Brain microvascular endothelial cell (primary cell): ENCODE results near the gene PYROXD2.

Experiments used
- DNase-seq: peaks from one replicate; pipeline ENCODE4 v3.0.0-alpha.2; 2020
- H3K27ac ChIP-seq: fragments of 250-450 bp; sonication (Bioruptor Pico); 2 replicates; pipeline ENCODE4 v1.5.1; 2020; ENCODE audit warnings: mild to moderate bottlenecking, moderate library complexity
- H3K27me3 ChIP-seq: fragments of 250-450 bp; sonication (Bioruptor Pico); replicated peaks from 2 replicates; pipeline ENCODE4 v1.5.1; 2020; ENCODE audit warnings: mild to moderate bottlenecking
- H3K36me3 ChIP-seq: fragments of 250-450 bp; sonication (Bioruptor Pico); replicated peaks from 2 replicates; pipeline ENCODE4 v1.5.1; 2020; ENCODE audit warnings: mild to moderate bottlenecking
- H3K4me3 ChIP-seq: 2 replicates; pipeline ENCODE4 v1.5.1; 2011; ENCODE audit warnings: low read depth, mild to moderate bottlenecking, control low read depth, low read length, moderate library complexity
- in situ Hi-C: cut with HindIII; loops from 2 replicates; pipeline ENCODE4 v1.10.0; 2017; ENCODE audit warnings: low sequenced_read_pairs, low pct_ligation_motif_present
- TF ChIP-seq, protein P1 (sequence below): IDR thresholded peaks from 2 replicates; pipeline ENCODE4 v1.5.1; 2011; ENCODE audit warnings: low read depth, mild to moderate bottlenecking, moderate library complexity, low read length, control low read depth, inconsistent platforms; ENCODE audit errors: missing control alignments

Gene PYROXD2

DNA sequence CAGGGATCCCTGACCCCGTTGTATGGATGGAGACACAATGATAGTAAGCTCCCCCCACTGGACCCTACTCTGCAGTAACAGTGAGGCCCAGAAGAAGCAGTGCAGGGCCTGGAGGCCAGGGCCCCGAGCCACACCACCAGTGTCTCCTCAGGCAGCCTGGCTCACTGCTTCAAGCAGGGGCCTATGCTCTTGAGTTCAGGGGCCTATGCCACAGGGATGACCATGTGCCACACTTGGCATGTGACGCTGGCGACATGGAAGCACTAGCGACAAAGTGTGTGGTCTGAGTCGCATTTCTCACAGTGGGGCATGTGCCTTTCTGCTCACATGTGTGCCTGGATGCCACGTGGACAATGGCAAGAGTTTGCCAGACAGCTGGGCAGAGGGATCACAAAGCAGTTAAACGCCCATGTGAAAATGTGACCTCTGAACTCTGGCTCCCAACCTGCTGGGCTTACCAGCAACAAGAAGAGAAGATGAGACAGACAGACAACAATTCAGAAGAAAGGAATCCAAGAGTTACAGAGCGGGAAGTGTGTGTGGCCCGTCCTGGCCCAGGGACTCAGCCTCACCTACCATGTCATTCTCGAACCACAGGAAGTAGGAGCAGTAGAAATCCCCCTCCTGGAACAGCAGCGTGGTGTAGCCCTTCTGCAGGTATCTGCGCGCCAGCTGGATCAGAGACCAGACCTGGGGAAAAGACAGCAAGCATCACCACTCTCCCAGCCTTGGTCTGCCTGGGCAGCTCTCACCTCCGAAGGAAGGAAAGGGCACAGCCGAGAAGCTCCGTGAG is 4.7 kb upstream of the PYROXD2 start:
- no peaks in the 10 kb centered on the region for H3K36me3 ChIP-seq
- DNase-seq = no peak
- H3K27ac ChIP-seq = no peak overlapping the region
- H3K27me3 ChIP-seq = no peaks in the 10 kb centered on the region
- H3K4me3 ChIP-seq = no peak overlapping the region
- in situ Hi-C loops = no loop called here
- TF ChIP-seq, protein P1, sequence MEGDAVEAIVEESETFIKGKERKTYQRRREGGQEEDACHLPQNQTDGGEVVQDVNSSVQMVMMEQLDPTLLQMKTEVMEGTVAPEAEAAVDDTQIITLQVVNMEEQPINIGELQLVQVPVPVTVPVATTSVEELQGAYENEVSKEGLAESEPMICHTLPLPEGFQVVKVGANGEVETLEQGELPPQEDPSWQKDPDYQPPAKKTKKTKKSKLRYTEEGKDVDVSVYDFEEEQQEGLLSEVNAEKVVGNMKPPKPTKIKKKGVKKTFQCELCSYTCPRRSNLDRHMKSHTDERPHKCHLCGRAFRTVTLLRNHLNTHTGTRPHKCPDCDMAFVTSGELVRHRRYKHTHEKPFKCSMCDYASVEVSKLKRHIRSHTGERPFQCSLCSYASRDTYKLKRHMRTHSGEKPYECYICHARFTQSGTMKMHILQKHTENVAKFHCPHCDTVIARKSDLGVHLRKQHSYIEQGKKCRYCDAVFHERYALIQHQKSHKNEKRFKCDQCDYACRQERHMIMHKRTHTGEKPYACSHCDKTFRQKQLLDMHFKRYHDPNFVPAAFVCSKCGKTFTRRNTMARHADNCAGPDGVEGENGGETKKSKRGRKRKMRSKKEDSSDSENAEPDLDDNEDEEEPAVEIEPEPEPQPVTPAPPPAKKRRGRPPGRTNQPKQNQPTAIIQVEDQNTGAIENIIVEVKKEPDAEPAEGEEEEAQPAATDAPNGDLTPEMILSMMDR = no peak

DNA sequence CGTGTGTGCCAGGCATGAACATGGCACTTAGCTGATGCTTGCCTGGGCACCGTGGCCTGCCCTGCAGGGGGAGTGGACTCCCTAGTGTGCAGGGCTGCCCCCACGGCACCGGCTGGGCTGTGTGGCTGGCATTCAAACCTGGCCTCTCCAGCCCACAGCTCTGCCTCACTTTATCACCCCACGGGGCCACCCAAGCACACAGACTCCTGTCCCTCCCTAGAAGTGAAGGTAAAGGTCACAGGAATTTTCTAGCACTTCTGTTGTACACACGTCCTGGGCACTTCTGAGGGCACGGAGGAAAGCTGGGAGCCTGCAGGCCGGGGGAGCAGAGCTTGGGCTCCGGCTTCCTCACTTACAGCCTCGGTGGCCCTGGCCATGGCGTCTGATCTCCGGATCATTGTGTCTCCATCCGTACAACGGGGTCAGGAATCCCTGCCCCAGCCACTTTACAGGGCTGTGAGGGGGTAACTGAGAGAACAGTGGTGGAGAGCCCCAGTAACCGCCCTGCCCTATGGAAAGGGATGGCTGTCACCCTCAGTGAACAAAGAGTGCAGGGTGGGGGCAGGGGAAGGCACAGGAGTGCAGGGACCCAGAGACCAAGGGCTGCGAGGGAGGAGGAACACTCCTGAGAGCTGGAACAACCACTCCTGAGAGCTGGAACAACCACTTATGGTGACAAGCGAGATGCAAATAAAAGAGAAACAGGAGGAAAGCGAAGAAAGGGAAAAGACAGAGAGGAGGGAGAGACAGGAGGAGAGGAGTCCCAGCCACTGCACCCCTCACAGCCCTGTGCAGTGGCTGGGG is 3.9 kb upstream of the PYROXD2 start:
- Histone ChIP-seq H3K36me3 (no peaks in the 10 kb centered on the region), H3K4me3 (no peak overlapping the region), H3K27me3 (no peaks in the 10 kb centered on the region), H3K27ac (no peak overlapping the region)
- in situ Hi-C loops = no loop called here
- no peak for DNase-seq
- TF ChIP-seq, protein P1 = no peak

DNA sequence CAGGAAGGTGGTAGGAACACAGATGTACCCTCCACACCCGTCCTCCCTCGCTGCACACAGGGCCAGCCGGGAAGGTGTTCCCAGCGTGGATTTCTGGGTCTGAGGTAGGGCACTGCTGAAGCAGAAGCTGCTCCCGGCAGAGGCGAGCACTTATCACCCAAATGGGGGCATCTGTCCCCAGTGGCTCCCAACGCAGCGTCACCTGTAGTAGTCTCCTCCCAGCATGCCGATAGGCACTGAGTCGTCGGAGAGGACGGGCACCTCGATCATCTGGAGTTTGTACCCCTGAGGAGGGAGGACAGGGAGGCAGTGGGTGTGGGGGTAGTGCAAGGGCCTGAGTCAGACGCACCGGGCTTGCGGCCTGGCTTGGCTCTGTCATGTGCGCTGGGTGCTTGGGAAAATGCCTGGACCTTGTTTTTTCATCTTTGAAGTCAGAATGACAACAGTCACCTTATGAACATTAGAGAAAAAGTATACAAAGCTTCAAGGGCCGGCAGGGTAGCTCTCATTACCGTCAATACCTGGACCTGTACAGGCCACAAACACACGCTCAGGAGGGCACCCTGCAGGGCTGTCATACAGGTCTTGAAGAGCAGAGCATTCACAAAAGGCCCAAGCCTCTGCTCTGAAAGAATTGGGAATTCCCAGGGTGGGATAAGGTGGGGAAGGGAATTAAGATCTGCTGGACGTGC is 3.1 kb upstream of the PYROXD2 start:
- TF ChIP-seq, protein P1 = no peak
- no peak for DNase-seq
- no peaks in the 10 kb centered on the region for H3K36me3 ChIP-seq
- in situ Hi-C loops = no loop called here
- no peak overlapping the region for H3K27ac ChIP-seq
- H3K27me3 ChIP-seq = no peaks in the 10 kb centered on the region
- no peak overlapping the region for H3K4me3 ChIP-seq

DNA sequence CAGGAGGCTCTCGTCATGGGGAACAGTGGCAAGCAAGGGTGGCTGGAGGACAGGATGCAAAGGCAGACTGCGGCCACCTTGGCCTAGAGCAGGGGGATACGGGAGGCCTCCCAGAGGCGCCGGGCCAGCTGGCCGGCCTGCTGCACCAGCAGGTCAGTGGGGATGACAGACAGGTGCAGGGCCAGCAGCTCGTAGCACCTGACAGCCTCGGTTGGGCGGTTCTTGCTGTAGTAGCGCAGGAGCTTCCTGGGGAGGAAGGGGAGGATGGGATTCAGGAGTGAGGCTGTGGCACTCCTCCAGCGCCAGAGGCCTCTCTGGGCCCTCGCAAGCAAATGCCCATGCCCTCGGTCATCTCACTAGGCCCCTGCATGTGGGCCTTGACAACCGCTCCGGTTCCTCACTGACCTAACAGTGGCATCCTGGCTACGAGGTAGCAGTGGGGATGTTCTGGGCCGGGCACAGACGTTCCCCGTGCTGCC is 2.5 kb upstream of the PYROXD2 start:
- no peak overlapping the region for H3K27ac ChIP-seq
- in situ Hi-C loops = no loop called here
- no peak overlapping the region for H3K4me3 ChIP-seq
- no peaks in the 10 kb centered on the region for H3K36me3 ChIP-seq
- H3K27me3 ChIP-seq = no peaks in the 10 kb centered on the region
- no peak for DNase-seq
- TF ChIP-seq, protein P1 = no peak

DNA sequence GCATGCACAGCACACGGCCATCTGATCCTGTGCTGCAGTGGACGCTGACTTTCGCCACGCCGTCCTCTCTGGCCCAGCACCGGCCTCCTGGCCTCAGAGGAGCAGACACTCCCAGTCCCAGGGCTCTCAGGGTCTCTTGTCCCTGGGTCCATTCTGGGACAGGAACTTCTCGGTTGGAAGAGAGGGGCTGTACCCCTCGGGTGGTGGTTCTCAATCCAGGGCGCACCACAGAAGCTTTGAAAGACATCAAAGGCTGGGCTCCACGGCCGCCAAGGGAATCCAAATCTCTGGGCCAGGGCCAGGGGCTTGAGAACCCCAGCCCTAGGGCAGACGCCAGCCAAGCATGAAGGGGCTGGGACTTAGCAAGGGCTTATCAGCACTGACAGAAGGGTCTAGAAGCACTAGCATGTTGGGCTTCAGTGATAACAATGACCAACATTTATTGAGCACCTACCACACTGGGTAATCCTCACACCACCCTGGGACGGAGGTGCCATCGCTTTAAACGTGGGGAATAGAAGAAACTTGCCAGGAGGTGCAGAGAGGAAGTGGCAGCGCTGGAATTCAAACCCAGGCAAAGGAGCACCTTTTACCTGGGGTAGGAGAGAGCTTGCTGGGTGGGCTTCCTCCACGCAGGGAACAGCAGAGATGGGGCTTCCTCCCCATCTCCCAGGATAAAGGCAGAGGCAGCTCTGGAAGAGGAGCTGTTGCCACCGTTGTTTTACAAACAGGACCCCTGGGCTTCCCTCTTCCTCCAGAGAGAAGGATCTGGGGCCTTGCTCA is 1.8 kb upstream of the PYROXD2 start:
- Histone ChIP-seq H3K27me3 (no peaks in the 10 kb centered on the region), H3K27ac (no peak overlapping the region), H3K36me3 (no peaks in the 10 kb centered on the region), H3K4me3 (no peak overlapping the region)
- in situ Hi-C loops = no loop called here
- TF ChIP-seq, protein P1 = no peak
- no peak for DNase-seq
